ENCODE data around the gene PTGR1. TPM values are rescaled to one million over a fixed set of nuclear protein-coding genes. Genes with fewer than 3 reads are reported as not detected.

The PTGR1 gene
- total RNA-seq, 4 donors from 2014 or later = 7.5 to 30.9 (median 16.8) TPM

- ATAC-seq = no peak
- H3K27ac ChIP-seq = no peak overlapping the region
- TF ChIP-seq CTCF (IDR thresholded peaks at IDR 0.05 in 4 of 5, conservative IDR thresholded peaks at IDR 0.05 in 1 of 5) = no peak
- TF ChIP-seq POLR2A (IDR thresholded peaks at IDR 0.05) = no peak
- in situ Hi-C loops (cut with MboI; ENCODE audit: low sequenced_read_pairs in 4 of 4) = loop anchor here in 2 of 4 donors (25.0 kb wide), 2 partner anchors 104 to 1579 kb away; partner anchors contain the start of genes FKBP15 (in 1 of the 2) and SLC31A1 (in 1 of the 2)
- H3K4me3 ChIP-seq = no peak overlapping the region
- H3K4me1 ChIP-seq = peaks cover 30 to 41% of the 10 kb centered on the region in 2 donors
- no peaks in the 10 kb centered on the region for H3K27me3 ChIP-seq
- intact Hi-C loops (cut with DNase I; ENCODE audit: low total_unique reads) = loop anchor here (5.0 to 10.0 kb wide), 5 partner anchors 36 to 1121 kb away; partner anchors contain the start of genes ECPAS, HSDL2, PTBP3 and PTGR1
- no peaks in the 10 kb centered on the region for H3K9me3 ChIP-seq
- H3K36me3 ChIP-seq = no peaks in the 10 kb centered on the region
- no peak for DNase-seq
These were observed 33.9 kb upstream of the PTGR1 start for GRCh38 chr9:111633389-111633736.

GRCh38 chr9:111632695-111633388, 33.4 kb upstream of the PTGR1 start:
- peaks cover 30 to 41% of the 10 kb centered on the region in 2 donors for H3K4me1 ChIP-seq
- no peaks in the 10 kb centered on the region for H3K36me3 ChIP-seq
- in situ Hi-C loops (cut with MboI; ENCODE audit: low sequenced_read_pairs in 4 of 4) (loop anchor here in 2 of 4 donors (25.0 kb wide), 2 partner anchors 104 to 1579 kb away; partner anchors contain the start of genes FKBP15 (in 1 of the 2) and SLC31A1 (in 1 of the 2)), intact Hi-C loops (cut with DNase I; ENCODE audit: low total_unique reads) (loop anchor here (5.0 to 10.0 kb wide), 5 partner anchors 36 to 1122 kb away; partner anchors contain the start of genes ECPAS, HSDL2, PTBP3 and PTGR1)
- H3K4me3 ChIP-seq = peak overlapping the region in 3 of 4 donors; percentile 78 to 90 (median 89)
- no peak for TF ChIP-seq POLR2A (IDR thresholded peaks at IDR 0.05)
- TF ChIP-seq CTCF (IDR thresholded peaks at IDR 0.05 in 4 of 5, conservative IDR thresholded peaks at IDR 0.05 in 1 of 5) = no peak
- no peaks in the 10 kb centered on the region for H3K9me3 ChIP-seq
- no peaks in the 10 kb centered on the region for H3K27me3 ChIP-seq
- DNase-seq (no peak), ATAC-seq (no peak)
- H3K27ac ChIP-seq = peak overlapping the region in 3 of 4 donors; percentile 92 to 94 (median 93)

- ATAC-seq (no peak), DNase-seq (no peak)
- H3K27ac ChIP-seq = peak overlapping the region; percentile 92 to 94 (median 93)
- in situ Hi-C loops (cut with MboI; ENCODE audit: low sequenced_read_pairs in 4 of 4) (loop anchor here in 2 of 4 donors (25.0 kb wide), 2 partner anchors 105 to 1580 kb away; partner anchors contain the start of genes FKBP15 (in 1 of the 2) and SLC31A1 (in 1 of the 2)), intact Hi-C loops (cut with DNase I; ENCODE audit: low total_unique reads) (loop anchor here (5.0 to 10.0 kb wide), 5 partner anchors 35 to 1123 kb away; partner anchors contain the start of genes ECPAS, HSDL2, PTBP3 and PTGR1)
- H3K36me3 ChIP-seq = no peaks in the 10 kb centered on the region
- no peaks in the 10 kb centered on the region for H3K27me3 ChIP-seq
- peaks cover 30 to 41% of the 10 kb centered on the region in 2 donors for H3K4me1 ChIP-seq
- H3K9me3 ChIP-seq = no peaks in the 10 kb centered on the region
- TF ChIP-seq CTCF (IDR thresholded peaks at IDR 0.05 in 4 of 5, conservative IDR thresholded peaks at IDR 0.05 in 1 of 5) (no peak), POLR2A (IDR thresholded peaks at IDR 0.05) (no peak)
- peak overlapping the region; percentile 78 to 90 (median 90) for H3K4me3 ChIP-seq
These were observed 32.6 kb upstream of the PTGR1 start for GRCh38 chr9:111632060-111632459.

- DNase-seq = peak; percentile 95 to 97
- peak within 1 kb of the TSS; percentile 78 to 90 (median 90) for H3K4me3 ChIP-seq
- peaks cover 30 to 41% of the 10 kb centered on the region in 2 donors for H3K4me1 ChIP-seq
- in situ Hi-C loops (cut with MboI; ENCODE audit: low sequenced_read_pairs in 4 of 4) = loop anchor here in 2 of 4 donors (25.0 kb wide), 2 partner anchors 106 to 1581 kb away; partner anchors contain the start of genes FKBP15 (in 1 of the 2) and SLC31A1 (in 1 of the 2)
- H3K36me3 ChIP-seq = no peaks in the 10 kb centered on the region
- peak within 1 kb of the TSS; percentile 92 to 94 (median 93) for H3K27ac ChIP-seq
- TF ChIP-seq CTCF (IDR thresholded peaks at IDR 0.05 in 4 of 5, conservative IDR thresholded peaks at IDR 0.05 in 1 of 5) = peak in 2 of 5 experiments; percentile 22 to 23
- peak; percentile 100 for TF ChIP-seq POLR2A (IDR thresholded peaks at IDR 0.05)
- H3K27me3 ChIP-seq = no peaks in the 10 kb centered on the region
- peak; percentile 98 to 99 for ATAC-seq
- no peaks in the 10 kb centered on the region for H3K9me3 ChIP-seq
- intact Hi-C loops (cut with DNase I; ENCODE audit: low total_unique reads) = loop anchor here (1.0 to 10.0 kb wide), 6 partner anchors 30 to 1123 kb away; partner anchors contain the start of genes ECPAS, GNG10, HSDL2 and PTBP3
These were observed 31.9 kb upstream of the PTGR1 start, which contains the start of gene DNAJC25 for GRCh38 chr9:111631214-111631971. TSS of gene DNAJC25 (plus strand) at chr9:111631334. CDS start at chr9:111631408, 74 bp downstream.

All from gastrocnemius medialis (tissue), 4 donors.